Esophagus squamous epithelium (tissue), 5 donors: ENCODE data around the gene TPM1. TPM values are rescaled to one million over a fixed set of nuclear protein-coding genes. Genes with fewer than 3 reads are reported as not detected.

Source experiments
- DNase-seq: peaks from one replicate; lab custom pipeline; 2025; lab: John Stamatoyannopoulos, UW
- H3K27ac ChIP-seq, 4 donors: fragments of 200-600 bp; sonication (generic); one replicate each; pipeline ENCODE4 v1.5.1; 2016 to 2019; ENCODE audit warnings: mild to moderate bottlenecking in 1 of 4
- H3K27me3 ChIP-seq, 4 donors: fragments of 200-600 bp; sonication (generic); 1 replicate in 3 of 4; 2 replicates in 1 of 4; pipeline versions ENCODE4 v1.5.1 to v1.6.0; 2017 to 2021; ENCODE audit warnings: antibody characterized with exemption in 1 of 4
- H3K36me3 ChIP-seq, 3 donors: fragments of 200-600 bp; sonication (generic); one replicate each; pipeline ENCODE4 v1.5.1; 2016 to 2019
- H3K4me1 ChIP-seq, 3 donors: fragments of 200-600 bp; sonication (generic); one replicate each; pipeline ENCODE4 v1.5.1; 2017 to 2019
- H3K4me3 ChIP-seq, 4 donors: fragments of 200-600 bp; sonication (generic); 1 replicate in 3 of 4; 2 replicates in 1 of 4; pipeline ENCODE4 v1.5.1; 2016 to 2019; ENCODE audit warnings: mild to moderate bottlenecking in 2 of 4, moderate library complexity in 1 of 4
- H3K9me3 ChIP-seq, 3 donors: fragments of 200-600 bp; sonication (generic); one replicate each; pipeline ENCODE4 v1.5.1; 2016 to 2019
- CTCF ChIP-seq, 6 experiments: fragments of 450-650 bp in 4 of 6; fragments of 200-600 bp in 2 of 6; sonication (generic) in 2 of 6; IDR thresholded peaks; one replicate each; pipeline ENCODE4 v1.5.1; 2016 to 2019; ENCODE audit warnings: antibody characterized with exemption in 6 of 6, mild to moderate bottlenecking in 4 of 6, moderate library complexity in 4 of 6
- POLR2A ChIP-seq, 4 donors: fragments of 450-650 bp; IDR thresholded peaks; one replicate each; pipeline ENCODE4 v1.6.1; 2017; ENCODE audit warnings: antibody characterized with exemption in 4 of 4, mild to moderate bottlenecking in 4 of 4, moderate library complexity in 3 of 4
- WGBS, 2 donors: methylation state at CpG; one replicate each; pipeline ENCODE4 v1.1.5; 2018; 5-methylcytosine and 5-hydroxymethylcytosine counted together
- intact Hi-C: fragments of 100-400 bp; cut with DNase I; formaldehyde crosslinking; loops from one replicate; pipeline ENCODE4 v1.15.0; 2022
- total RNA-seq, 4 donors: library from RNA; depleted of rRNA; stranded (reverse); fragments of >200 nt; gene quantifications; one replicate each; pipeline ENCODE4 v1.1.0, GENCODE V29; 2016
- donor health status: DM: yes; HTN: yes; CAD: no.

The TPM1 gene
- total RNA-seq, 4 donors from 2014 or later = 44.3 to 680 (median 138) TPM

- no peaks in the 10 kb centered on the region for H3K36me3 ChIP-seq
- H3K4me3 ChIP-seq = no peak overlapping the region
- intact Hi-C loops = no loop called here
- TF ChIP-seq CTCF (IDR thresholded peaks at IDR 0.05) (no peak), POLR2A (IDR thresholded peaks at IDR 0.05) (no peak)
- no peaks in the 10 kb centered on the region for H3K4me1 ChIP-seq
- no peaks in the 10 kb centered on the region for H3K27me3 ChIP-seq
- no peak overlapping the region for H3K27ac ChIP-seq
- WGBS, 2 donors = 87 to 88% methylated on average over 9 to 11 of the region's 11 CpGs
- DNase-seq = no peak
- no peaks in the 10 kb centered on the region for H3K9me3 ChIP-seq
These were observed 41.0 kb downstream of the TPM1 start for GRCh38 chr15:63083541-63083940.

GRCh38 chr15:63084806-63085205, 42.3 kb downstream of the TPM1 start:
- WGBS, 2 donors = 79 to 100% methylated on average over 1 of the region's 1 CpG
- intact Hi-C loops = no loop called here
- H3K9me3 ChIP-seq = no peaks in the 10 kb centered on the region
- no peak overlapping the region for H3K4me3 ChIP-seq
- no peaks in the 10 kb centered on the region for H3K4me1 ChIP-seq
- TF ChIP-seq CTCF (IDR thresholded peaks at IDR 0.05) (no peak), POLR2A (IDR thresholded peaks at IDR 0.05) (no peak)
- no peaks in the 10 kb centered on the region for H3K27me3 ChIP-seq
- H3K36me3 ChIP-seq = no peaks in the 10 kb centered on the region
- DNase-seq = no peak
- H3K27ac ChIP-seq = no peak overlapping the region

GRCh38 chr15:63085289-63085688, 42.7 kb downstream of the TPM1 start:
- no peak for TF ChIP-seq CTCF (IDR thresholded peaks at IDR 0.05)
- 82 to 87% methylated on average over 4 of the region's 4 CpGs for WGBS, 2 donors
- no peak for DNase-seq
- no peaks in the 10 kb centered on the region for H3K9me3 ChIP-seq
- no peaks in the 10 kb centered on the region for H3K36me3 ChIP-seq
- no peak overlapping the region for H3K4me3 ChIP-seq
- intact Hi-C loops = no loop called here
- no peaks in the 10 kb centered on the region for H3K27me3 ChIP-seq
- H3K27ac ChIP-seq = no peak overlapping the region
- H3K4me1 ChIP-seq = no peaks in the 10 kb centered on the region

GRCh38 chr15:63086271-63086670, 43.7 kb downstream of the TPM1 start:
- no peak overlapping the region for H3K27ac ChIP-seq
- no peak for TF ChIP-seq CTCF (IDR thresholded peaks at IDR 0.05)
- no peak for TF ChIP-seq POLR2A (IDR thresholded peaks at IDR 0.05)
- DNase-seq = no peak

GRCh38 chr15:63086947-63087346, 44.4 kb downstream of the TPM1 start:
- no peaks in the 10 kb centered on the region for H3K27me3 ChIP-seq
- H3K9me3 ChIP-seq = no peaks in the 10 kb centered on the region
- H3K4me1 ChIP-seq = no peaks in the 10 kb centered on the region
- no peak overlapping the region for H3K27ac ChIP-seq
- intact Hi-C loops = no loop called here
- H3K36me3 ChIP-seq = no peaks in the 10 kb centered on the region
- WGBS, 2 donors = 71 to 87% methylated on average over 5 of the region's 5 CpGs
- H3K4me3 ChIP-seq = no peak overlapping the region
- TF ChIP-seq POLR2A (IDR thresholded peaks at IDR 0.05) (no peak), CTCF (IDR thresholded peaks at IDR 0.05) (no peak)
- no peak for DNase-seq

More at GRCh38 chr15:63086271-63086670, 43.7 kb downstream of the TPM1 start:
- intact Hi-C loops = no loop called here
- H3K9me3 ChIP-seq = no peaks in the 10 kb centered on the region
- no peaks in the 10 kb centered on the region for H3K36me3 ChIP-seq
- WGBS, 2 donors = 66 to 72% methylated on average over 4 of the region's 4 CpGs
- H3K27me3 ChIP-seq = no peaks in the 10 kb centered on the region
- no peak overlapping the region for H3K4me3 ChIP-seq
- H3K4me1 ChIP-seq = no peaks in the 10 kb centered on the region
